Thoracic aorta (tissue), 2 donors: ENCODE results near the gene TMEM248. TPM values are rescaled to one million over a fixed set of nuclear protein-coding genes. Genes with fewer than 3 reads are reported as not detected.

Experiments
- ATAC-seq: fragments of 150-250 bp; one replicate; pipeline ENCODE4 v1.8.0; 2017; ENCODE audit warnings: low read depth; ENCODE audit not compliant: insufficient number of reproducible peaks, low FRiP score
- DNase-seq: peaks from one replicate; pipeline ENCODE4 v3.0.0-alpha.2; 2020; ENCODE audit warnings: low spot score
- H3K27ac ChIP-seq, 2 donors: fragments of 200-600 bp; sonication (generic); 1 replicate in 1 of 2; 2 replicates in 1 of 2; pipeline ENCODE4 v1.5.1; 2016; ENCODE audit warnings: mild to moderate bottlenecking in 2 of 2, moderate library complexity in 2 of 2
- H3K27me3 ChIP-seq: fragments of 200-600 bp; sonication (generic); replicated peaks from 2 replicates; pipeline ENCODE4 v1.6.0; 2016; ENCODE audit warnings: mild to moderate bottlenecking; ENCODE audit not compliant: insufficient read depth
- H3K36me3 ChIP-seq: fragments of 200-600 bp; sonication (generic); one replicate; pipeline ENCODE4 v1.5.1; 2016
- H3K4me1 ChIP-seq, 2 donors: fragments of 200-600 bp; sonication (generic); 1 replicate in 1 of 2; 2 replicates in 1 of 2; pipeline versions ENCODE4 v1.5.1 to v1.6.0; 2016; ENCODE audit warnings: low read depth in 2 of 2, mild to moderate bottlenecking in 1 of 2; ENCODE audit not compliant: control insufficient read depth in 1 of 2
- H3K4me3 ChIP-seq: fragments of 200-600 bp; sonication (generic); 2 replicates; pipeline ENCODE4 v1.5.1; 2016; ENCODE audit warnings: mild to moderate bottlenecking
- H3K9me3 ChIP-seq: fragments of 200-600 bp; sonication (generic); 2 replicates; pipeline ENCODE4 v1.5.1; 2016
- CTCF ChIP-seq: fragments of 200-600 bp; sonication (generic); IDR thresholded peaks from one replicate; pipeline ENCODE4 v1.5.1; 2019; ENCODE audit warnings: antibody characterized with exemption
- total RNA-seq, 2 donors: library from RNA; depleted of rRNA; stranded (reverse); fragments of >200 nt; gene quantifications; one replicate each; pipeline versions ENCODE4 v1.1.0 to v1.2.3, GENCODE V29; 2016

TMEM248 gene
- total RNA-seq, 2 donors from 2014 or later = 108 to 130 TPM

DNA sequence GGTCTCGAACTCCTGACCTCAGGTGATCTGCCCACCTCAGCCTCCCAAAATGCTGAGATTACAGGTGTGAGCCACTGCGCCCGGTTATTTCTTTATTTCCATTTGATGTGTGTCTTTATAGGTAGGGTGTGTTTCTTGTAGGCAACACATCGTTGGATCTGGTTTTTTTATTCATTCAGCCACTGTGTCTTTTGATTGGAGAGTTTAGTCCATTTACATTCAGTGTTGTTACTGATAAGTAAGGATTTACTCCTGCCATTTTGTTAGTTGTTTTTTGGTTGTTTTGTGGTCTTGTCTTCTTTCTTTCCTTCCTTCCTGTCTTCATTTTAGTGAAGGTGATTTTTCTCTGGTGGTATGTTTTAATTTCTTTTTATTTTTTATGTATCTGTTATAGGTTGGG is 16.9 kb downstream of the TMEM248 start:
- H3K4me3 ChIP-seq = no peak overlapping the region
- no peak for TF ChIP-seq CTCF
- no peak overlapping the region for H3K27ac ChIP-seq
- peaks cover 20% of the 10 kb centered on the region for H3K36me3 ChIP-seq
- no peaks in the 10 kb centered on the region for H3K27me3 ChIP-seq
- ATAC-seq (no peak), DNase-seq (no peak)
- H3K9me3 ChIP-seq = peaks cover 5% of the 10 kb centered on the region
- H3K4me1 ChIP-seq = peaks cover 9 to 20% of the 10 kb centered on the region in 2 donors

DNA sequence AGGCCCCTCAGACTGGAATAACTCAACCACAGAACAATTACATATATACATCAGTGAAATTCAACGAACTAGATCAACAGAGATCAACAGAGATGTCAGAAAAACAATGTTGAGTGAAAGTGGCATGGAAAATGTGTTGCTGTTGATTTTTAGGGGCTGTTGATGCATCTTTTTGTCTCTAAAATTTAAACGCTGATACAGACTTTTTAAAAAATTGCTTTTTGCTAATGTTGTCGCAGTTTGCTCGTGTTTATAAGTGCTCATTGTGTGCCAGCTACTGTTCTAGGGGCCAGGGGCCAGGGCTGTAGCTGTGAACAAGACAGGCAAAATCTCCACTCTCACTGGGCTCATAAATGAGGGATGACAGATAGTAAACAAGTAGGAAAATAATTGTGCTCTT is 18.3 kb downstream of the TMEM248 start:
- peaks cover 5% of the 10 kb centered on the region for H3K9me3 ChIP-seq
- H3K27me3 ChIP-seq = no peaks in the 10 kb centered on the region
- no peak for DNase-seq
- no peak for TF ChIP-seq CTCF
- H3K4me1 ChIP-seq = peaks cover 2 to 12% of the 10 kb centered on the region in 2 donors
- ATAC-seq = no peak
- peaks cover 26% of the 10 kb centered on the region for H3K36me3 ChIP-seq
- H3K27ac ChIP-seq = no peak overlapping the region
- H3K4me3 ChIP-seq = no peak overlapping the region

GRCh38 chr7:66946545-66946944 is 25.5 kb downstream of the TMEM248 start:
- no peak overlapping the region for H3K4me3 ChIP-seq
- DNase-seq = no peak
- H3K4me1 ChIP-seq = no peaks in the 10 kb centered on the region
- ATAC-seq = no peak
- H3K27me3 ChIP-seq = no peaks in the 10 kb centered on the region
- H3K27ac ChIP-seq = no peak overlapping the region
- no peak for TF ChIP-seq CTCF
- H3K36me3 ChIP-seq = peaks cover 64% of the 10 kb centered on the region
- no peaks in the 10 kb centered on the region for H3K9me3 ChIP-seq

- DNase-seq = no peak
- Histone ChIP-seq H3K36me3 (peaks cover 68% of the 10 kb centered on the region), H3K9me3 (no peaks in the 10 kb centered on the region), H3K4me1 (no peaks in the 10 kb centered on the region), H3K27me3 (no peaks in the 10 kb centered on the region), H3K27ac (no peak overlapping the region), H3K4me3 (no peak overlapping the region)
- ATAC-seq = no peak
- TF ChIP-seq CTCF = no peak
These were observed 27.6 kb downstream of the TMEM248 start for GRCh38 chr7:66948480-66949109.

- H3K9me3 ChIP-seq = no peaks in the 10 kb centered on the region
- no peak for DNase-seq
- no peak for TF ChIP-seq CTCF
- H3K27ac ChIP-seq = no peak overlapping the region
- H3K36me3 ChIP-seq = peaks cover 73% of the 10 kb centered on the region
- H3K4me3 ChIP-seq = no peak overlapping the region
- no peaks in the 10 kb centered on the region for H3K4me1 ChIP-seq
- no peak for ATAC-seq
- H3K27me3 ChIP-seq = no peaks in the 10 kb centered on the region
These were observed 29.3 kb downstream of the TMEM248 start for GRCh38 chr7:66950311-66950710.
